Omental fat pad (tissue), 4 donors: ENCODE measurements around the gene FLOT2. TPM values are rescaled to one million over a fixed set of nuclear protein-coding genes. Genes with fewer than 3 reads are reported as not detected.
A peak's percentile ranks its signal among the peaks of the same experiment; 100 is the strongest.

ENCODE experiments used
- ATAC-seq: fragments of 150-250 bp; one replicate; pipeline ENCODE4 v1.9.1; 2016; ENCODE audit warnings: mild to moderate bottlenecking, moderate library complexity; ENCODE audit not compliant: low FRiP score
- DNase-seq: peaks from one replicate; pipeline ENCODE4 v3.0.0-alpha.2; 2019; ENCODE audit warnings: low spot score
- CTCF ChIP-seq, 3 donors: fragments of 450-650 bp; IDR thresholded peaks; one replicate each; pipeline ENCODE4 v1.5.1; 2016 to 2017; ENCODE audit warnings: antibody characterized with exemption in 3 of 3, mild to moderate bottlenecking in 3 of 3, moderate library complexity in 2 of 3
- total RNA-seq, 4 donors: library from RNA; depleted of rRNA; stranded (reverse); fragments of >200 nt; gene quantifications; one replicate each; pipeline ENCODE4 v1.1.0, GENCODE V29; 2016

The FLOT2 gene
- total RNA-seq, 4 donors from 2014 or later, result 51.1 to 95.0 (median 68.3) TPM

- ATAC-seq, result peak; percentile 67
Observed at GRCh38 chr17:28901866-28902818, 4.6 kb upstream of the FLOT2 start.

GRCh38 chr17:28900986-28901726 lies 3.6 kb upstream of the FLOT2 start:
- DNase-seq, result no peak
- no peak for TF ChIP-seq CTCF (IDR thresholded peaks at IDR 0.05)
- no peak for ATAC-seq

More at GRCh38 chr17:28901866-28902818, 4.6 kb upstream of the FLOT2 start:
- DNase-seq, result peak; percentile 34
- no peak for TF ChIP-seq CTCF (IDR thresholded peaks at IDR 0.05)

GRCh38 chr17:28899212-28899815 lies 1.8 kb upstream of the FLOT2 start:
- DNase-seq (no peak), ATAC-seq (no peak)

GRCh38 chr17:28898527-28898955 lies 1.0 kb upstream of the FLOT2 start:
- no peak for DNase-seq
- no peak for ATAC-seq
- no peak for TF ChIP-seq CTCF (IDR thresholded peaks at IDR 0.05)

More at GRCh38 chr17:28899212-28899815, 1.8 kb upstream of the FLOT2 start:
- no peak for TF ChIP-seq CTCF (IDR thresholded peaks at IDR 0.05)

GRCh38 chr17:28897769-28898526 lies 415 bp upstream of the FLOT2 start:
- DNase-seq, result no peak
- no peak for TF ChIP-seq CTCF (IDR thresholded peaks at IDR 0.05)

GRCh38 chr17:28896491-28896883 lies 1.0 kb downstream of the FLOT2 start:
- TF ChIP-seq CTCF (IDR thresholded peaks at IDR 0.05), result no peak
- ATAC-seq, result no peak
- DNase-seq, result no peak

More at GRCh38 chr17:28897769-28898526, 415 bp upstream of the FLOT2 start:
- no peak for ATAC-seq
